ENCODE measurements around the gene BSCL2. TPM values are rescaled to one million over a fixed set of nuclear protein-coding genes. Genes with fewer than 3 reads are reported as not detected.
"Not testable (repeated sequence)": the region's sequence is repeated elsewhere in the genome, so short reads cannot be mapped to it uniquely, and the experiment has no call there.

Gene BSCL2
- 23.7 and 42.0 TPM in 2 replicates for total RNA-seq

DNA sequence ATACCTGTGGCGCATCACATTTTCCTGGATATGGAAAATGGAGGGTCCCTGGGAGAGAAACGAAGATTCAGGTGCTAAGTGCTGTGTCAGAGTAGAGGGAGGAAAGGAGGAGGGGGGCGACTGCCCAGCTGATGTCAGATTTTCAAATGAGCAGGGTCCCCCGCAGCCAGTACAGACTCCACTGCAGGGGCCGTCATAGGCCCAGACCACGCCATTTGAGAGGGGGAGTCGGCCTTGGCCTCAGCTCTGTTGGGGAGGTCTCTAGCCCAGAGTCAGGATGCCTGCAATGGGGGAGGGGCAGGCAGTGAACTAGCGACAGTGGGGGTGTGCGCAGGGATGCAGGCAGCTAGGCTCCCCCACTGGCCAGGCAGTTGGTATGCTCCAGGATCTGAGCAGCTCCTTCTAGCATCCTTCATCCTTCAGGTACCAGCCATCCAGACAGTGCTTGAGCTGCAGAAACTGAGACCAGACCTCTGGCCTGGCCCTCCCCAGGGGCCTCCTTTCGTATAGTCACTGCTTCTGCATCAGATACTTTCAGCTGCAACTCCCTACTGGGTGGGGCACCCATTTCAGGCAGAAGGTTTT is at the start of gene BSCL2, which contains the start of gene GNG3:
Gene BSCL2, minus strand, starts transcription at position 148 of the 585 bp plus-strand sequence. CDS start 229 bp downstream, outside the sequence.
Gene GNG3, plus strand, starts transcription at position 400 of the 585 bp plus-strand sequence. CDS start 620 bp downstream, outside the sequence.
- Histone ChIP-seq H3K27me3 (ENCODE audit: control insufficient read depth, insufficient read depth, low read length) (no peaks in the 10 kb centered on the region), H3K4me3 (ENCODE audit: low read depth, low read length) (peak within 1 kb of the TSS; percentile 60), H3K36me3 (ENCODE audit: control insufficient read depth, insufficient read depth, low read length) (peaks cover 7% of the 10 kb centered on the region)
- no peak for FAIRE-seq
- TF ChIP-seq, protein P1, sequence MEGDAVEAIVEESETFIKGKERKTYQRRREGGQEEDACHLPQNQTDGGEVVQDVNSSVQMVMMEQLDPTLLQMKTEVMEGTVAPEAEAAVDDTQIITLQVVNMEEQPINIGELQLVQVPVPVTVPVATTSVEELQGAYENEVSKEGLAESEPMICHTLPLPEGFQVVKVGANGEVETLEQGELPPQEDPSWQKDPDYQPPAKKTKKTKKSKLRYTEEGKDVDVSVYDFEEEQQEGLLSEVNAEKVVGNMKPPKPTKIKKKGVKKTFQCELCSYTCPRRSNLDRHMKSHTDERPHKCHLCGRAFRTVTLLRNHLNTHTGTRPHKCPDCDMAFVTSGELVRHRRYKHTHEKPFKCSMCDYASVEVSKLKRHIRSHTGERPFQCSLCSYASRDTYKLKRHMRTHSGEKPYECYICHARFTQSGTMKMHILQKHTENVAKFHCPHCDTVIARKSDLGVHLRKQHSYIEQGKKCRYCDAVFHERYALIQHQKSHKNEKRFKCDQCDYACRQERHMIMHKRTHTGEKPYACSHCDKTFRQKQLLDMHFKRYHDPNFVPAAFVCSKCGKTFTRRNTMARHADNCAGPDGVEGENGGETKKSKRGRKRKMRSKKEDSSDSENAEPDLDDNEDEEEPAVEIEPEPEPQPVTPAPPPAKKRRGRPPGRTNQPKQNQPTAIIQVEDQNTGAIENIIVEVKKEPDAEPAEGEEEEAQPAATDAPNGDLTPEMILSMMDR (IDR thresholded peaks at IDR 0.05; ENCODE audit: insufficient read depth, low read length, severe bottlenecking) = no peak
- no peak for DNase-seq (ENCODE audit: low read depth)

DNA sequence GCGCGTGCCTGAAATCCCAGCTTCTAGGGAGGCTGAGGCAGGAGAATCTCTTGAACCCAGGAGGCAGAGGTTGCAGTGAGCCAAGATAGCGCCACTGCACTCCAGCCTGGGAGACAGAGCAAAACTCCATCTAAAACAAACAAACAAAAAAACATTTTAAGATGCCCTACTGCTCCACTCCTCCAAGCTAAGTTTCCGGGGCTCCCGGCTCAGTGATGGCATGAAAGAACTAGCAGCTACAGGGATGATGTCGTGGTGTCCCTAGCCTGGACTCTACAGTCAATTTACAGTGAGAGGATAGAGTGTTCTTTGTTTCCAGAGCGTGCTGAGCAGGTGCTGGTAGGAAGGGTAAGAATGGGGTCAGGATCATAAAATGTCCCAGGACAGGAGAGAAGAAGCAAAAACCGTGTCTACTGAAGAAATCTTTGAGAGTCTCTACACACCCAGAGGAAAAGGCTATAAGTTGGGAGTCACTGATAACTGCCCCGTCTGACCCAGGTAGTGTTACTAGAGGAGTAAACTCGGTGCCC is 47.9 kb upstream of the BSCL2 start:
- Histone ChIP-seq H3K27me3 (ENCODE audit: control insufficient read depth, insufficient read depth, low read length) (no peaks in the 10 kb centered on the region), H3K36me3 (ENCODE audit: control insufficient read depth, insufficient read depth, low read length) (peaks cover 7% of the 10 kb centered on the region), H3K4me3 (ENCODE audit: low read depth, low read length) (no peak overlapping the region)
- DNase-seq (ENCODE audit: low read depth) (no peak), FAIRE-seq (no peak)
- TF ChIP-seq, protein P1 (IDR thresholded peaks at IDR 0.05; ENCODE audit: insufficient read depth, low read length, severe bottlenecking) = no peak

DNA sequence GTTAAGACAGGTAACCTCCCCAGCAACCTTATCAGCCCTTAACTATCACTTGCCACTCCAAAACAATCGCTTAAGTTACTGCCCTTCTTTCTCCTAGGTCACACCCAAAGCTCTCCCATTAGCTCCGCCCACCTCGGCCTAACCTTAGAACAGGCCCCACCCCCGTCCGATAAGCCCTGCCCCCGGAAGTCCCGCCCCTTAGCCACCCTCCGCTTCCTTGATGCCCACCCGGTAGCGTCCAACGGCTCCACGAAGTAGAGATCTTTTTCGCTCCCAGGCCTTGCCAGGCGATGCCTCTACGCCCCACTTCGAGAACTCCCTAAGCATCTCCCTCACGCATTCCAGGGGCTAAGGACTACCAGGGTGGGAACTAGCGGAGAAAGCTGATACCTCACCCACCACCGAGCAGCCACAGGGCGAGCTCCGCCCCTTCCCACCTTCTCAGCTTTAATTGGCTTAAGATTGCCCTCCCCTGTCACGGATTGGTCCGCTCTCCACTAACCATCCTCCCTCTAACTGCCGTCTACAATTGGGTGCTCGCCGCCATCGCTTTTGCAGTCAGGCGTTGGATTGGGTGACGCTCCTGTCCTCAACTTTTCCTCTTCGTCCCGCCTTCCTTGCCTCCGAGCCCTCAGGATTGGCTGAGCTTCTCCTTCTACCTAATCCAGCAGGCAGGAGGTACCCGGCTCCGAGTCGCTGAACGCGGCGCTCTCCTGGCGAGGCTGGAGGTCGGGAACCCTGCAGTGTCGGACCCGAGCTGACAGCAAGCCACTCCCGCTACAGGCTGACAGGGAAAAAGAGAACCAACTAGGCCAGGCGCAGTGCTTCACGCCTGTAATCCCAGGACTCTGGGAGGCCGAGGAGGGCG is 46.7 kb upstream of the BSCL2 start, which contains the start of gene ZBTB3:
Gene ZBTB3, minus strand, starts transcription at position 425 of the 868 bp plus-strand sequence. CDS start 496 bp downstream, outside the sequence.
- H3K4me3 ChIP-seq (ENCODE audit: low read depth, low read length) = peak within 1 kb of the TSS; percentile 57
- FAIRE-seq (peak; percentile 93), DNase-seq (ENCODE audit: low read depth) (peak; percentile 99)
- peaks cover 7% of the 10 kb centered on the region for H3K36me3 ChIP-seq (ENCODE audit: control insufficient read depth, insufficient read depth, low read length)
- TF ChIP-seq, protein P1 (IDR thresholded peaks at IDR 0.05; ENCODE audit: insufficient read depth, low read length, severe bottlenecking) = no peak
- H3K27me3 ChIP-seq (ENCODE audit: control insufficient read depth, insufficient read depth, low read length) = no peaks in the 10 kb centered on the region

DNA sequence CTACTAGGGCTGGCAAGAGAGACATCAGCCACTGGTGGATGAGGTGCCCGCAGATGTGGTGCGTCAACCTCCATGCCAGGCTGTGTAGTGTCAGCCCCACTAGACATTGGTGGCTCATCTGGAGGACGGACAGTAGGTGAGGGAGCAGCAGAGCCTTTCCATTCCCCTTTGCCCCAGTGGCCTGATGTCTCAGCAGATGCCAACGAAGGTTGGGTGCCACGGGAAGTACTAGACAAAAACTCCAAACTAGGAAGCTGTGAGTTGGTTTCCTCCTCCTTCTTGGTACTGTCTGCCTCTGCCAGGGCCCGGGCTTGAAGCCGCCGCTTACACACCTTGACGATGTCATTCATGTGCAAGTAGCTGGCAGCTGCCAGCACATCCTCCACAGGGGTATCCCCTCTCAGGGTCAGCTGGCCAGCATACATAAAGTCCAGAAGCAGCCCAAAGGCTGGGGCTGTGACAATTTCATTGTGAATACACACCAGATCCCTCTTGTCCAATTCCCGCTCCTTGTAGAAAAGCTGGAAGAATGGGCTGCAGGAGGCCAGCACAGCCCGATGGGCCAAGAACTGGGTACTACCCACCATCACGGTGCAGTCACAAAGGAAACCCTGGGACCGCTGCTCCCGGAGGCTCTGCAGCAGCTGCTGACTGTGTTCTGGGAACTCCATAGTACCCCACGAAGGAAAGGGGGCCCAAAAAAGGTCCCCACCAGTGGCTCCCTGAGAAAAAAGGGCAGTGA is 45.9 kb upstream of the BSCL2 start:
- Histone ChIP-seq H3K36me3 (ENCODE audit: control insufficient read depth, insufficient read depth, low read length) (peaks cover 7% of the 10 kb centered on the region), H3K4me3 (ENCODE audit: low read depth, low read length) (peak overlapping the region; percentile 57), H3K27me3 (ENCODE audit: control insufficient read depth, insufficient read depth, low read length) (no peaks in the 10 kb centered on the region)
- no peak for DNase-seq (ENCODE audit: low read depth)
- no peak for FAIRE-seq
- TF ChIP-seq, protein P1 (IDR thresholded peaks at IDR 0.05; ENCODE audit: insufficient read depth, low read length, severe bottlenecking) = no peak

DNA sequence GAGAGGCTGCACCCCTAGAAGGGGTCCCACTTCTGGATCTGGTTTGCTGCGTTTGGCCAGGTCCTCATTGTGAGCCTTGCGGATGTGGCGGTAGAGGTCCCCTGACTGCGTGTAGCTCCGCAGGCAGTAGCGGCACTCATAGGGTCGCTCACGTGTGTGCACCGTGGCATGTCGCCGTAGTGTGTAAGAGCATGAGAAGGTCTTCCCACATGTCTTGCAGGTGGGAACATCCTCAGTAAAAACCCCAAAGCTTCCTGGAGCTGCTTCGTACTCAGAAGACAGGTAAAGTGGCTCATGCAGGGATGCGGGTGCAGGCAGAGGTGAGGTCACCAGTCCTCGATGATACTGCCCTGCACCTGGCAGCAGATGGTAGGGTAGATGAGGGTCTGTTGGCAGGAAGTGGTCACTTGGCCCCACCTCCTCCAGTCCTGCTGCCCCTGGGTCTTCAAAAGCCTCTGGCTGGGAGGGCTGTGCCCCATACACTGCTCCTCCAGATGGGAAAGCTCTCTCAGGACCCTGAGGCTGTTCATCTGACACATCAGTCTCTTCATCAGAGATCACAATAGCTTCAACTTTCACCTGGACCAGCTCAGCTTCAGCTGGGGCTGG is 45.1 kb upstream of the BSCL2 start:
- H3K4me3 ChIP-seq (ENCODE audit: low read depth, low read length) = no peak overlapping the region
- DNase-seq (ENCODE audit: low read depth) = no peak
- no peaks in the 10 kb centered on the region for H3K27me3 ChIP-seq (ENCODE audit: control insufficient read depth, insufficient read depth, low read length)
- TF ChIP-seq, protein P1 (IDR thresholded peaks at IDR 0.05; ENCODE audit: insufficient read depth, low read length, severe bottlenecking) = no peak
- H3K36me3 ChIP-seq (ENCODE audit: control insufficient read depth, insufficient read depth, low read length) = peaks cover 7% of the 10 kb centered on the region
- no peak for FAIRE-seq

DNA sequence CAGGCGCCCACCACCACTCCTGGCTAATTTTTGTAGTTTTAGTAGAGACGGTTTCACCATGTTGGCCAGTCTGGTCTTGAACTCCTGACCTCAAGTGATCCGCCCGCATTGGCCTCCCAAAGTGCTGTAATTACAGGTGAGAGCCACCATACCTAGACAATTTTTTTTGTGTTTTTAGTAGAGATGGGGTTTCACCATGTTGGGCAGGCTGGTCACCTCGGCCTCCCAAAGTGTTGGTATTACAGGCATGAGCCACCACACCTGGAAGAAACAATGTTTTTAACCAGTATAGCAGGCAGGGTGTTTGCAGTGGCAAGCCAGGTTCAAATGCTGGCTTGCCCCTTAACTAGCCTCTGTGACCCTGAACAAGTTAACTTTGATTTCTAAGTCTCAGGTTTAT is 42.7 kb upstream of the BSCL2 start:
- H3K4me3 ChIP-seq (ENCODE audit: low read depth, low read length); FAIRE-seq; DNase-seq (ENCODE audit: low read depth); H3K27me3 ChIP-seq (ENCODE audit: control insufficient read depth, insufficient read depth, low read length); H3K36me3 ChIP-seq (ENCODE audit: control insufficient read depth, insufficient read depth, low read length): not testable (repeated sequence)

Measured in bronchial epithelial cell (primary cell).